Measurements from ENCODE around the gene SLC25A5. TPM values are rescaled to one million over a fixed set of nuclear protein-coding genes. Genes with fewer than 3 reads are reported as not detected.

SLC25A5 gene
- total and polyA plus RNA-seq, 10 donors, result 146 to 256 (median 232) TPM

- 92 to 100% (median 95%) methylated on average over 1 of the region's 1 CpG for WGBS, 5 donors
- H3K4me1 ChIP-seq, result no peaks in the 10 kb centered on the region
- no peak overlapping the region for H3K4me3 ChIP-seq
- peaks cover 0 to 18% (median 5%) of the 10 kb centered on the region in 6 donors for H3K36me3 ChIP-seq
- intact Hi-C loops (cut with DNase I; ENCODE audit: low total_unique reads), result no loop called here
- H3K27ac ChIP-seq, result no peak overlapping the region
- DNase-seq, result no peak
- no peaks in the 10 kb centered on the region for H3K9me3 ChIP-seq
- H3K27me3 ChIP-seq (replicated peaks in 1 of 7), result no peaks in the 10 kb centered on the region
- TF ChIP-seq POLR2AphosphoS5 (IDR thresholded peaks at IDR 0.05) (no peak), CTCF (IDR thresholded peaks at IDR 0.05 in 8 of 11, conservative IDR thresholded peaks at IDR 0.05 in 3 of 11) (no peak), POLR2A (IDR thresholded peaks at IDR 0.05) (no peak)
Observed at GRCh38 chrX:119455264-119455663, 13.0 kb upstream of the SLC25A5 start.

- H3K27me3 ChIP-seq (replicated peaks in 1 of 7), result no peaks in the 10 kb centered on the region
- intact Hi-C loops (cut with DNase I; ENCODE audit: low total_unique reads), result no loop called here
- DNase-seq, result no peak
- TF ChIP-seq CTCF (IDR thresholded peaks at IDR 0.05 in 8 of 11, conservative IDR thresholded peaks at IDR 0.05 in 3 of 11) (no peak), POLR2AphosphoS5 (IDR thresholded peaks at IDR 0.05) (no peak), POLR2A (IDR thresholded peaks at IDR 0.05) (no peak)
- no peak overlapping the region for H3K4me3 ChIP-seq
- no peaks in the 10 kb centered on the region for H3K9me3 ChIP-seq
- 84 to 100% (median 89%) methylated on average over 4 of the region's 4 CpGs for WGBS, 5 donors
- H3K4me1 ChIP-seq, result no peaks in the 10 kb centered on the region
- no peak overlapping the region for H3K27ac ChIP-seq
- no peaks in the 10 kb centered on the region for H3K36me3 ChIP-seq
Observed at GRCh38 chrX:119459181-119459580, 9.1 kb upstream of the SLC25A5 start.

GRCh38 chrX:119465555-119465954 lies 2.7 kb upstream of the SLC25A5 start:
- Histone ChIP-seq H3K36me3 (peaks cover 0 to 11% (median 8%) of the 10 kb centered on the region in 6 donors), H3K4me3 (no peak overlapping the region), H3K27ac (no peak overlapping the region), H3K9me3 (no peaks in the 10 kb centered on the region), H3K4me1 (peaks cover 0 to 20% (median 10%) of the 10 kb centered on the region in 6 donors), H3K27me3 (replicated peaks in 1 of 7) (no peaks in the 10 kb centered on the region)
- 90 to 97% (median 95%) methylated on average over 3 of the region's 3 CpGs for WGBS, 5 donors
- intact Hi-C loops (cut with DNase I; ENCODE audit: low total_unique reads), result no loop called here
- DNase-seq, result no peak
- TF ChIP-seq POLR2AphosphoS5 (IDR thresholded peaks at IDR 0.05) (no peak), POLR2A (IDR thresholded peaks at IDR 0.05) (no peak), CTCF (IDR thresholded peaks at IDR 0.05 in 8 of 11, conservative IDR thresholded peaks at IDR 0.05 in 3 of 11) (no peak)

- no peak for DNase-seq
- WGBS, 5 donors, result 89 to 96% (median 94%) methylated on average over 3 of the region's 3 CpGs
- Histone ChIP-seq H3K4me1 (peaks cover 0 to 20% (median 10%) of the 10 kb centered on the region in 6 donors), H3K36me3 (peaks cover 0 to 25% (median 17%) of the 10 kb centered on the region in 6 donors), H3K27me3 (replicated peaks in 1 of 7) (no peaks in the 10 kb centered on the region), H3K4me3 (no peak overlapping the region), H3K27ac (no peak overlapping the region), H3K9me3 (no peaks in the 10 kb centered on the region)
- intact Hi-C loops (cut with DNase I; ENCODE audit: low total_unique reads), result no loop called here
- TF ChIP-seq CTCF (IDR thresholded peaks at IDR 0.05 in 8 of 11, conservative IDR thresholded peaks at IDR 0.05 in 3 of 11) (no peak), POLR2A (IDR thresholded peaks at IDR 0.05) (no peak), POLR2AphosphoS5 (IDR thresholded peaks at IDR 0.05) (no peak)
Observed at GRCh38 chrX:119466970-119467369, 1.3 kb upstream of the SLC25A5 start.
